ENCODE measurements around the gene KCNMB4.

The KCNMB4 gene

DNA sequence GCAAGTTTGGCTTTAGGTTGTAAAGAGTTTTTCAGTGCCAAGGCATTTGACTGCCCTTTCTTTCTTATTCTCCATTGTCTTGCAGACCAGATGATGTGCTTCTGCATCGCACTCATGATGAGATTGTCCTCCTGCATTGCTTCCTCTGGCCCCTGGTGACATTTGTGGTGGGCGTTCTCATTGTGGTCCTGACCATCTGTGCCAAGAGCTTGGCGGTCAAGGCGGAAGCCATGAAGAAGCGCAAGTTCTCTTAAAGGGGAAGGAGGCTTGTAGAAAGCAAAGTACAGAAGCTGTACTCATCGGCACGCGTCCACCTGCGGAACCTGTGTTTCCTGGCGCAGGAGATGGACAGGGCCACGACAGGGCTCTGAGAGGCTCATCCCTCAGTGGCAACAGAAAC is 64.3 kb downstream of the KCNMB4 start:
- DNase-seq (ENCODE audit: low read depth in 4 of 4, low spot score in 1 of 4) = no peak

DNA sequence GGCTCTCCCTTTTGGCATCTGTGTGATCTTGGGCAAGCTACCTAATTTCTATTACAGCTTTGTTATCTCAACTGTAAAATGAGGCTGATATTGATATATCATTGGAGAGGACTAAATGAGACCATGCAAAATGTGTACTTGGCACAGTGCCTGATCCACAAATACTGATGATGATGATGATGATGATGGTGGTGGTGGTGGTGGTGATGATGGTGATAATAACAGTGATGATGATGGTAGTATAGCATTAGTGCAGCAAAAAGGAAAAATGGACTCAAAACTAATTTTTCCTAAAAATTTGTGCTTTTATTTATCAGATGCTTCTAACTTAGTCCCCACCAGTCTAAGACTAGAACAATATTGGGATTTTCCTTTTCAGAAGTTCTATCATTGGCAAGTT is 70.7 kb downstream of the KCNMB4 start:
- DNase-seq (ENCODE audit: low read depth in 4 of 4, low spot score in 1 of 4) = no peak

DNA sequence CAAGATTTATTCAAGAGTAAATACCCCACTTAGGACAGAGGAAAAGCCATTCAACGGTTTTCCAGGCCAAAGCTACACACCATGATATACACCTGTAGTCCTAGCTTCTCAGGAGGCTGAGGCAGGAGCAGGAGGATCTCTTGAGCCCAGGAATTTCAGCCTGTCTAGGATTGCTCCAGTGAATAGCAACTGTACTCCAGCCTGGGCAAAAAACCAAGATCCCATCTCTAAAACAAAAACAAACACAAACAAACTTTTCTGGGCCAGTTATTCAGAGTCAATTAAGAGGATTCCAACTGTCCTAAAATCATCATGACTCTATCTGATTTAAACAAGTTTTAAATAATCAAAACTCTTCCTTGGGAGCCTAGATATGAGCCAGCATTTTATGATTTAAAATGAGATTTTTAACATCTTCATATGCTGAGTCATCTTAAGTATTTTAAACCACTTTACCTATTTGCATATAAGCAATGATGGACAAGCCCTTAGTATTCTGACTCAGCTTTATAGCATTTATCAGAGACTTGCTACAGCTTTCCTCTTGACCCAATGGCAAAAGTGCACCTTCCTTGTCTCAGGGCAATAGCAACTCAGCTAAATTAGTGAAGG is 77.1 kb downstream of the KCNMB4 start:
- DNase-seq (ENCODE audit: low read depth in 4 of 4, low spot score in 1 of 4) = no peak

DNA sequence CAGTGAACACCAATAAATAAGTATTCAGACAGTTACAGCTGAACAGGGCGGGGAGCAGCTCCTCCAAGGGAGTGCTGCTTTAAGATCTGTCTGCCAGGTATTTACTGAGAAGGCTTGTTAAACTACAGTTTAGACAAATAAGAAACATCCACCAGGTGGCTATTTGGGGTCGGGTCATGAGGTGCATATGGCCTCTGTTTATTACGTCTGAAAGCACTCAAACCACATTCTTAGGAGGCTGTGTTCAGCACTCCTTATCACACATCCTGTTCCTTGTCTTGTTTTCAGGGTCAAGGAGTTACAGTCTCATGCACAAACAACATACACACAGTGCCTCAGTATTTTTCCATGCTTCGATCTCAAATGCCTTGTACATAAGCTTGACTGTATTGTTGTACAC is 78.8 kb downstream of the KCNMB4 start:
- no peak for DNase-seq (ENCODE audit: low read depth in 4 of 4, low spot score in 1 of 4)

DNA sequence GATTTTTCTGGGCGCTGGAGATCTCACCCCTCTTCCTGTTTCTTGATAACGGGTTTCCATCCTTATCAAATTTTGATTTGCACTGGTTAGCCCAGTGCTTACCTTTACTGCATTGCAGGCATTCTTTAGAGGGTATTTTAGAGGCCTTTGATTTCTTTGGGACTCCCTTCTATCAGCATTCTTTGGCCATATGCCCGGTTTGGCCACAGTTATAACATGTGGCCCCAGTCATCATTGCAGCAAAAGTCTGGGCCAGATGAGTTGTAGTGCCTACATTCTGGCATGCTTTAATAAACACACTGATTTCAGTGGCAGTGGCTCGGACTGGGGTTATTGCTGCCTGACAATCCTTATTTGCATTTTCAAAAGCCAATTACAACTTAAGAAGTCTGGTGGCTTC is 82.3 kb downstream of the KCNMB4 start:
- no peak for DNase-seq (ENCODE audit: low read depth in 4 of 4, low spot score in 1 of 4)

DNA sequence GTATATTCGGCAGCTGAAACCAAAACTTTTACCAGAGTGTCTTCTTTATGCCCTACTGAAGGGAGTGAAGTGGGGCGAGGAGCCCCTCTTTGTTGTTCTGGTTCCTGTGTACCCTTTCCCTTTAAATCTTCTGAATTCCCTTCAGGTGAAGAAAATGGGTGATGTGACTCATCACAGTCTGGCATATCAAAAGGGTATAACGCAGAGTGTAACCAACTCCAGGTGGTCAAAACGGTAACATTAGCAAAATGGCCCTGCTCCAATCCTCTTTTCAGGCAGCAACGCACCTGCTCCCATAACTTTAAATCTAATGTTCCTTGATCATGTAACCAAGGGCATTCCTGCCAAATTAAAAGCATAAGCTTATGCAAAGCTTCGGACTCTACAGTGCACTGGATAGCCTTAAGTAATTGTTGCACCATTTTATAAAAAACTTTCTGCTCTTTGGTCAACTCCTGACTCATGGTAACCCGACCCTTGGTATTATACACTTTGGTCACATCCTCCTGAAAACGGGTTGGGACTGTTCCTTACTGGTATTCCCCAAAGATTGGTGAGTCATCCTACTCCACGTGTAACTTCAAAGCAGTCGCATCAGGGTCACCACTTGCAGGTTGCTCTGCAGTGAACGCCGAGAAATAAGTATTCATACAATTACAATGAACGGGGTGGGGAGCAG is 83.1 kb downstream of the KCNMB4 start:
- no peak for DNase-seq (ENCODE audit: low read depth in 4 of 4, low spot score in 1 of 4)

DNA sequence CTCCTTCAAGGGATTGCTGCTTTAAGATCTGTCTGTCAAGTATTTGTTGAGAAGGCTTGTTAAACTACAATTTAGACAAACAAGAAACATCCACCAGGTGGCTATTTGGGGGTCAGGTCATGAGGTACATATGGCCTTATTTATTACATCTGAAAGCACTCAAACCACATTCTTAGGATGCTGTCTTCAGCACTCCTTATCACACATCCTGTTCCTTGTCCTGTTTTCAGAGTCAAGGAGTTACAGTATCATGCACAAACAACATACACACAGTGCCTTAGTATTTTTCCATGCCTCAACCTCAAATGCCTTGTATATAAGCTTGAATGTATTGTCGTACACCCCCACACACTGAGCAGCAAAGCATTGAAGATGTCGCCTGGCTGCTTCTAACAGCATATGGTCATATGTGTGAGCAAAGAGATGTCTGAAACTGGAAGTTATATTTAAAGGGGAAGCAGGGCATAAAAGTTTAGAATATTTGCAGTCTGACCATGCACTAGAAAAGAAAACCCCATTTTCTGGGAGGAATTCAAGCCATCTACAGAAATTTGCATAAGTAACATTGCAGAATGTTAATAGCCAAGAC is 83.8 kb downstream of the KCNMB4 start:
- no peak for DNase-seq (ENCODE audit: low read depth in 4 of 4, low spot score in 1 of 4)

DNA sequence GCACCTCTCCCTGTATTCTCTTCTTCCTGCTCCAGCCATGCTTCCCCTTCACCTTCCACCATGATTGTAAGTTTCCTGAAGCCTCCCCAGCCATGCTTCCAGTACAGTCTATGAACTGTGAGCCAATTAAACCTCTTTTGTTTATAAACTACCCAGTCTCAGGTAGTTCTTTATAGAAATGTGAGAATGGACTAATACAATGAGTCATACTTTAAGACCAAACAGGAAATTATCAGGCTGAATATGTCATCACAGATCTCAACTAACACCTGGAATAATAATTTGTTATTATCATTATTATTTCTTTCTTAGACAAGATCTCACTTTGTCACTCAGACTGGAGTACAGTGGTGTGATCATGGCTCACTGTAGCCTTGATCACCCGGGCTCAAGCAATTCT is 85.4 kb downstream of the KCNMB4 start:
- DNase-seq (ENCODE audit: low read depth in 4 of 4, low spot score in 1 of 4) = no peak

DNA sequence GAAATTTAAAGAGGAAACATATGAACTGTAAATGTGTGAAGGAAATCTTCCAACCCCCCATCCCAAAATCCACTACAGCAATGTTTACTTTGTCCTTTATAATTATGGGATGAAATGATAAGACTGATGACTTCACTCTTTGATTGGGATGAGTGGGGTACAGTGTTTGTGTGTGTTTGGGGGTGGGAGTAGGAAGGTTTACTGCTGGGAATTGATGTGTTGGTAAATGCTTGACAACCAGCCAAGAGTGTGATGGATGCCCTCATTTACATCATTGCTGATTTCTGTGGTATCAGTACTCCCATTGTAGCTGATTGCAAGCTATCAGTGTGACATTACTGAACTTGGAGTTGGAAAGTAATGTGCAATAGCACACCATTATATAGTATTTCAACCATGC is 90.9 kb downstream of the KCNMB4 start:
- no peak for DNase-seq (ENCODE audit: low read depth in 4 of 4, low spot score in 1 of 4)

DNA sequence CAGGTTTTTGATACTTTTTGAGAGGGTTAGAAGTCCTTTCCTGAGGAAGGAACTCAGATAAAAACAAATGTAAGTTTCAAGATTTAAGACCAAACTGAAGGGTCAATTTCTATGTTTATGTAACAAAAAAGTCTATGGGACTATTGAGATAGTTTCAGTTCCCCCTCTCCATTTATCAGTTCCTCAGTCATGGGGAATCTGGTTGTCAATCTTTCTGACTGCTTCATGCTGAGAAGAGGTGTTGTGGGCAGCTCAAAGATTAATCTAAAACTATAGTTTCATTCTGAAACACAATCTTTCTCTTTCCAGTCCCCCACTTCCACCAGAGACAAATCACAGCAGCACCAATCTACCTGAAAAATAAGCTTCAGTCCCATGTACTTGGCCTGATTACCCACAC is 93.7 kb downstream of the KCNMB4 start:
- DNase-seq (ENCODE audit: low read depth in 4 of 4, low spot score in 1 of 4) = no peak

DNA sequence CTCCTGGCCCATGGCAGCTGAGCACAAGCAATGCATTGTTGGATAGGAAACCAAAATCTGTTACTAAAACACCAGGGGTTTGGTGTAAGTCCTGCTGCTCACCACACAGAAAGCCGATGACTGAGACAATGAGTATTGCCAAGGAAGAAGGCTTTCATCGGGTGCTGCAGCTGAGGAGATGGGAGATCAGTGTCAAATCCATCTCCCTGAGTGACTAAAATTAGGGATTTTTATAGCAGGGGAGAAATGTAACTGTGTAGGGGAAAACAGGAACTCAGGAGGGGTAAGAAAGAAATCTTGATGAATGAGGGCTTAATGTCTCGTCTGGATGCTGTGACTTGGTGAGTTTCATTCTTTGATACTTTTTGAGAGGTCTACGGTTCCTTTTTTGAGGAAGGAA is 97.9 kb downstream of the KCNMB4 start:
- no peak for DNase-seq (ENCODE audit: low read depth in 4 of 4, low spot score in 1 of 4)

DNA sequence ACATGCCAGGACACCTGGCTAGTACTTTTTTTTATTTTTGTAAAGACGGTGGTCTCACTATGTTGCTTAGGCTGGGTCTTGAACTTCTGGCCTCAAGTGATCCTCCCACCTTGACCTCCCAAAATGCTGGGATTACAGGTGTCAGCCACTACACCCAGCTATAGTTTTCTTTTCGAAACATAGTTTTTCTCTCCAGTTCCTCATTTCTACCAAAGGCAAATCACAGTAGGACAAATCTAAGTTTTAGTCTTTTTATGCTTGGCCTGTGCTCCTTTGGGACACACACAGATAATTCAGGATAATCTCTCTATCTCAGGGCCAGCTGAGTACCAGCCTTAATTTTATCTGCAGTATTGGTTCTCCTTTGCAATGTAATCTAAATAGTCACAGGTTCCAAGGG is 100.7 kb downstream of the KCNMB4 start:
- no peak for DNase-seq (ENCODE audit: low read depth in 4 of 4, low spot score in 1 of 4)

DNA sequence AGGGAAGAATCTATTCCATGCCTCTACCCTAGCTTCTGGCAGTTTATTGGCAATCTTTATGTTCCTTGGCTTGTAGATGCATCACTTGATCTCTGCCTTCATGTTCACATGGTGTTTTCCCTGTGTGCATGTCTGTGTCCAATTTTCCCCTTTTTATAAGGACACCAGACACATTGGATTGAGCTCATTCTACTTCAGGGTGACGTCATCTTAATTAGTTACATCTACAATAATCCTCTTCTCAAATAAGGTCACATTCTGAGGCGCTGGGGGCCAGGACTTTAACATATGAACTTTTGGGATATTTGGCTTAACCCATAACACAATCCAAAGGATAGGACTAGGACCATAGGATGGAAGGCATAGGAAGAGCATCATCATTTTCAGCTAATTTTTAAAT is 101.4 kb downstream of the KCNMB4 start:
- DNase-seq (ENCODE audit: low read depth in 4 of 4, low spot score in 1 of 4) = no peak

DNA sequence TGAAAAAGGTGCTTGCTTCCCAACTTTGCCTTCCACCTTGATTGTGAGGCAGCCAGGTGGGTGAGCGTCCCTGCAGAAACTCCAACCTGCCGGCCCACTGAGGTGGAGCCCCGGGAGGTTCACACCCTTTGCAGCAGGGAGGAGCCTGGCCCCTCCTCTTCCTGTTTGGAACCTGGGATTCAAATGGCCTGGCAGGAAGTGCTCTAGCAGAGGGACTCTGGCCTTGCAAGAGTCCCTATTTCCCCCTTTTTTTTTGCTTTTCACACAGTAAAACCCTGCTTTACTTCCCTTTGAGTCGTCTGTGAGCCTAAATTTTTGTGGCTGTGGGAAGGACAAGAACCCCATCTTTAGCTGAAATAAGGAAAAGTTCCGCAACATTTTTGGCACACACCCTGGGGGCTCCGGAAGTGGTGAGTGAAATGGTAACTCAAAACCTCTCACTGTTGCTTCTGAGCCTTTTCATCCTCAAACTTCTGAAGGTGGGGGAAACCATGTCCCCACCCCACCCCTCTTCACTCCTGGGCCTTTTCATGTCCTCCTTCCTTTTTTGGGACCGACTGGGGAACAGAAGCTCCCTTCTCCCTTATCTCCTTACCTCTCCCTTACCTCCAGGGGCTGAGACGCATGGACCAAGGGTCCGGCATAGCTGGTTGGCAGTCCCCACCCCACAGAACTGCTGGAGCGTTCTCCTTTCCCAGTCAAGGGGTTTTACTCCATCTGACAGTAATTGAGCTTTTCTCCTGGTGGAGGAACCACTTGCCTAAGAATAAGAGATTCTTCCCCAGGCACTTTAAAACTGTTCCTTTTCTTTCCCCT is 102.0 kb downstream of the KCNMB4 start:
- DNase-seq (ENCODE audit: low read depth in 4 of 4, low spot score in 1 of 4) = no peak

DNA sequence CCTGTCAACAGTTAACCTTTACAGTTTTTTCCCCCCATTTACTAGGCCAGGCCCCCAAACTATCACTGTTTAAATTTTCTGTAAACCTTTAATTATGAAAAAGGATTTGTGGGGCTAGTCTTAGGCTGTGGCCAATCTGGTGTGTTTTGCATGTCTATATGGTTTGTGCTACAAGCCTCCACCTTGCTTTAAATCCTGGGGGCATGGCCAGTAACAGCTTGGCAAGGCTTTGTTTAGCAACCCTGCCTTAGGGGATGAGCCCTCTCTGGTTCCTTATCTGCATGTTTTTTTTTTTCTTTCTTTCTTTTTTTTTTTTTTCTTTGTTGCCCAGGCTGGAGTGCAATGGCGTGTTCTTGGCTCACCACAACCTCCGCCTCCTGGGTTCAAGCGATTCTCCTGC is 102.7 kb downstream of the KCNMB4 start:
- DNase-seq (ENCODE audit: low read depth in 4 of 4, low spot score in 1 of 4) = no peak

DNA sequence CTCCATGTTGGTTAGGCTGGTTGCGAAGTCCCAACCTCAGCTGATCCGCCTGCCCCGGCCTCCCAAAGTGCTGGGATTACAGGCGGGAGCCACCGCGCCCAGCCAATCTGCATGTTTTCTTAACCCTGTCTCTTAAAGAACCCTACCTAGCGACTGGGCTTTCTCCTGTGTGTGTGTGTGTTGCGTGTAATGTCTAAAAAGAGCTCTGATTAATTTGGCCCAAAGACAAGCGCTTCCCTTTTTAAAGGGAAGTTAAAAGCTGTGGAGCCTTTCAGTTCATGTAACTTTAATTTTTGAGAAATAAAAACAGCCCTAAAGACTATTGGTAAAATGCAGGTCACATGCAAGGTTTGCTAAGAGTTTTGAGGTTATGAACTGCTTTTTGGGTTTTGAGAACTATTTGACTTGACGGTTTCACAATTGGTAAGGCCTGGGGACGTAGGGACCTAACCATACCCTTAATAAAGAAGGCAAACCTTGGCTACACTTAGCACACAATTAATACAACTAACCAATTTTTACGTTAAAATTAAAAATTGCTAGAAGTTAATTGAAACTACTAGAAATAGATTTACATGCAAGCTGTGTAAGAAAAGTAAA is 103.2 kb downstream of the KCNMB4 start:
- DNase-seq (ENCODE audit: low read depth in 4 of 4, low spot score in 1 of 4) = no peak

DNA sequence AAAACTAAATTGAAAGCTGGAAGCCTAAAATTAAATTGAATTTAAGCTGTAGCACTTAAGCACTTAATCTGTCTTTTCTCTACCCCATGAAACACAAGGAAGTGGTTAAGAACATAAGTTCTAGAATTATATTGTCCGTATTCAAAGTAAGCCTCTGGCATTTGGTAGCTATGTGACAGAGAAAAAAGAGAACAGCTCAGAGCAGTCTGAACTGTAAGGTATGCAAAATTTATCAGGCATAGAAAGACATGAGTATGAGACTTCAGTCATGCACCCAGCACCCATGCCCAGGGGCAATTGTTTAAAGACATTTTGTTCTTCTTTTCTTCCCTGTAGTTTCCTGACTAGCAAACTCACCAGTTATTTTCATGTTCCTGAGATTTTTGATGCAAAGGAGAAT is 116.7 kb downstream of the KCNMB4 start:
- DNase-seq (ENCODE audit: low read depth in 4 of 4, low spot score in 1 of 4) = no peak
